Measurements from ENCODE around the gene KLK8.
"Not testable (repeated sequence)": the region's sequence is repeated elsewhere in the genome, so short reads cannot be mapped to it uniquely, and the experiment has no call there.

KLK8 gene

DNA sequence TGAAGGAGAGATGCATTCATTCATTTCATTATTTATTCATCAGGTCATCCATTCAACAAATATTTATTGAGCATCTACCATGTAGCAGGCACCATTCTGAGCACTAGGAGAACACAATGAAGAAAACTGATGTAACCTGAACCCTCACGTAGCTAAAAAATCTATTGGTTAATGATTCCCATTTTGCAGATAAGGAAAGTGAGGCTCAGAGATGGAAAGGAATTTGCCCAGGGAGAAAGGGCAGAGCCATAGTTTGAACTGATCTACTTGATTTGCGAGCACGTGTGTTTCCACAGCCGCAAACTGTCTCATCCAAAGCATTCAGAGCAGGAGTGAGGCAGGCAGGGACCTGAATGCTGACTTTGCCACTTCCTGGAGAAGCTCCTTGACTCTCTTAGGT is 2.7 kb downstream of the KLK8 start:
- TF ChIP-seq, protein P1, sequence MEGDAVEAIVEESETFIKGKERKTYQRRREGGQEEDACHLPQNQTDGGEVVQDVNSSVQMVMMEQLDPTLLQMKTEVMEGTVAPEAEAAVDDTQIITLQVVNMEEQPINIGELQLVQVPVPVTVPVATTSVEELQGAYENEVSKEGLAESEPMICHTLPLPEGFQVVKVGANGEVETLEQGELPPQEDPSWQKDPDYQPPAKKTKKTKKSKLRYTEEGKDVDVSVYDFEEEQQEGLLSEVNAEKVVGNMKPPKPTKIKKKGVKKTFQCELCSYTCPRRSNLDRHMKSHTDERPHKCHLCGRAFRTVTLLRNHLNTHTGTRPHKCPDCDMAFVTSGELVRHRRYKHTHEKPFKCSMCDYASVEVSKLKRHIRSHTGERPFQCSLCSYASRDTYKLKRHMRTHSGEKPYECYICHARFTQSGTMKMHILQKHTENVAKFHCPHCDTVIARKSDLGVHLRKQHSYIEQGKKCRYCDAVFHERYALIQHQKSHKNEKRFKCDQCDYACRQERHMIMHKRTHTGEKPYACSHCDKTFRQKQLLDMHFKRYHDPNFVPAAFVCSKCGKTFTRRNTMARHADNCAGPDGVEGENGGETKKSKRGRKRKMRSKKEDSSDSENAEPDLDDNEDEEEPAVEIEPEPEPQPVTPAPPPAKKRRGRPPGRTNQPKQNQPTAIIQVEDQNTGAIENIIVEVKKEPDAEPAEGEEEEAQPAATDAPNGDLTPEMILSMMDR (IDR thresholded peaks at IDR 0.05): no peak
- Histone ChIP-seq H3K27ac (no peak overlapping the region), H3K4me1 (ENCODE audit: control insufficient read depth in 1 of 2, insufficient read depth in 1 of 2, low read depth in 1 of 2, low read length in 1 of 2) (no peaks in the 10 kb centered on the region), H3K27me3 (peaks cover 31% of the 10 kb centered on the region), H3K36me3 (no peaks in the 10 kb centered on the region), H3K4me3 (ENCODE audit: low read depth in 1 of 2, low read length in 1 of 2) (no peak overlapping the region), H3K9me3 (no peaks in the 10 kb centered on the region)

DNA sequence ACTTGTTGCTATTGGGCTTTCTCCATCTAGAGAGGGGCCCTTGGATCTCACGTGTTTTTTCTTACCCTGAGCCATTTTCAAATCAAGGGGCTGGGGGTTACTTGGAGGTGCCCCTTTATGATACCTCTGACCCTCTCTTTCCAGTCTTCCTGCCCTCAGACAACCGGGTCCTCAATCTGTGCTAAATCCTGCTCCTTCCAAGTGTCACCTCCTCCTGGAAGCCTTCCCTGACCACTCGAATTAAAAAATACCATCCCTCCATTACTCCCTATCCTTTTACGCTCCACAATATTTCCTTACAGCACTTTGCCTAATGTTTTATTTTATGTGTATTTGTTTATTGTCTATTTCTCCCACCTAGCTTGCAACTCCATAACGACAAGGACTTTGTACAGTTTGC is 3.3 kb downstream of the KLK8 start:
- peaks cover 30% of the 10 kb centered on the region for H3K27me3 ChIP-seq
- no peaks in the 10 kb centered on the region for H3K36me3 ChIP-seq
- H3K4me3 ChIP-seq (ENCODE audit: low read depth in 1 of 2, low read length in 1 of 2): no peak overlapping the region
- H3K27ac ChIP-seq: no peak overlapping the region
- TF ChIP-seq, protein P1 (IDR thresholded peaks at IDR 0.05): no peak
- no peaks in the 10 kb centered on the region for H3K4me1 ChIP-seq (ENCODE audit: control insufficient read depth in 1 of 2, insufficient read depth in 1 of 2, low read depth in 1 of 2, low read length in 1 of 2)
- H3K9me3 ChIP-seq: no peaks in the 10 kb centered on the region

DNA sequence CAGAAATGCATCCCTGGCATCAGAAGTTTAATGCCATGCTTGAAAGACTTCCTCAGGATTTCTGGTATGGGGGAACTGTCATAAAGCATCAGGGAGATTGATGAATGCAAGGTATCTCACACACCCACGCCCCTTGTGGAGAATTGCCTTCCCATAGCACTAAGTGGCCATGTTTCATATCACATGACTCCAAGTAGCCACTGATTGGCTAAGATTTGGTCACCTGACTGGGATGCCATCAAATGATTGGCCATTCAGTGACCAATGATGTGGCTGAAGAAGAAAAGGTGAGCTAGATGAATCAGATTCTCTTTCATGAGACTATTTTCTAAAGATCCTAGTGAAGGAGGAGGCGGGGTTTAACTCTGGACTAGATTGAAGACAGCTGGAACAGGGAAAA is 7.3 kb downstream of the KLK8 start:
- TF ChIP-seq, protein P1 (IDR thresholded peaks at IDR 0.05): no peak
- H3K4me1 ChIP-seq (ENCODE audit: control insufficient read depth in 1 of 2, insufficient read depth in 1 of 2, low read depth in 1 of 2, low read length in 1 of 2): no peaks in the 10 kb centered on the region
- H3K9me3 ChIP-seq: no peaks in the 10 kb centered on the region
- H3K27ac ChIP-seq: no peak overlapping the region
- H3K36me3 ChIP-seq: no peaks in the 10 kb centered on the region
- H3K27me3 ChIP-seq: peaks cover 11% of the 10 kb centered on the region
- no peak overlapping the region for H3K4me3 ChIP-seq (ENCODE audit: low read depth in 1 of 2, low read length in 1 of 2)

DNA sequence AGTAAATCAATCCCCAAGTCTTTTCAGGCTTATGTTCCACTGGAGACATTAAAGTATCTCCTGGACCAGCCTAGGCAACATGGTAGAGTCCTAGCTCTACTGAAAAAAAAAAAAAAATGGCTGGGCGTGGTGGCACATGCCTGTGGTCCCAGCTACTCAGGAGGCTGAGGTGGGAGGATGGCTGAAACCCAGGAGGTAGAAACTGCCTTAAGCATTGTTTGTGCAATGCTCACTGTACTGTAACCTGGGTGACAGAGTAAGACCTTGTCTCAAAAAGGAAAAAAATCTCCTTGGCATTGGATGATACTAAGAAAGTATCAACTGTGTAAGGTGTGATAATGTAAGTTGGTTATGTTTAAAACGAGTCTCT is 8.8 kb downstream of the KLK8 start:
- H3K27me3 ChIP-seq: peaks cover 21% of the 10 kb centered on the region
- H3K4me3 ChIP-seq (ENCODE audit: low read depth in 1 of 2, low read length in 1 of 2): no peak overlapping the region
- H3K27ac ChIP-seq: no peak overlapping the region
- no peaks in the 10 kb centered on the region for H3K4me1 ChIP-seq (ENCODE audit: control insufficient read depth in 1 of 2, insufficient read depth in 1 of 2, low read depth in 1 of 2, low read length in 1 of 2)
- H3K9me3 ChIP-seq: no peaks in the 10 kb centered on the region
- H3K36me3 ChIP-seq: no peaks in the 10 kb centered on the region
- TF ChIP-seq, protein P1 (IDR thresholded peaks at IDR 0.05): no peak

DNA sequence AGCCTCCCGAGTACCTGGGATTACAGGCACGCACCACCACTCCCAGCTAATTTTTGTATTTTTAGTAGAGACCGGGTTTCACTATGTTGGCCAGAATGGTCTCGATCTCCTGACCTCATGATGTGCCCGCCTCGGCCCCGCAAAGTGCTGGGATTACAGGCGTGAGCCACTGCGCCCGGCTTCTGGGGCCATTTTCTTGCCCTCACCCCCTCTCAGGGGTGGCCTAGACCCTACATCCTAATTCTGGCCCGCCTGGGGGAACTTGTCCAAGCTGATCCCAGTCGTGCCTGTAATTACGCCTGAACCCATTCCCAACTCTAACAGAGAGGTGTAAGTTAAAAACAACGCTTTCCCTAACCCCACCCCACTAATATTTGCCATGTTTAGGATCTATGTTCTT is 17.0 kb downstream of the KLK8 start:
- not testable (repeated sequence) for H3K27ac ChIP-seq; H3K36me3 ChIP-seq; H3K4me1 ChIP-seq (ENCODE audit: control insufficient read depth in 1 of 2, insufficient read depth in 1 of 2, low read depth in 1 of 2, low read length in 1 of 2); H3K4me3 ChIP-seq (ENCODE audit: low read depth in 1 of 2, low read length in 1 of 2); H3K9me3 ChIP-seq
- H3K27me3 ChIP-seq: peaks cover 73% of the 10 kb centered on the region

DNA sequence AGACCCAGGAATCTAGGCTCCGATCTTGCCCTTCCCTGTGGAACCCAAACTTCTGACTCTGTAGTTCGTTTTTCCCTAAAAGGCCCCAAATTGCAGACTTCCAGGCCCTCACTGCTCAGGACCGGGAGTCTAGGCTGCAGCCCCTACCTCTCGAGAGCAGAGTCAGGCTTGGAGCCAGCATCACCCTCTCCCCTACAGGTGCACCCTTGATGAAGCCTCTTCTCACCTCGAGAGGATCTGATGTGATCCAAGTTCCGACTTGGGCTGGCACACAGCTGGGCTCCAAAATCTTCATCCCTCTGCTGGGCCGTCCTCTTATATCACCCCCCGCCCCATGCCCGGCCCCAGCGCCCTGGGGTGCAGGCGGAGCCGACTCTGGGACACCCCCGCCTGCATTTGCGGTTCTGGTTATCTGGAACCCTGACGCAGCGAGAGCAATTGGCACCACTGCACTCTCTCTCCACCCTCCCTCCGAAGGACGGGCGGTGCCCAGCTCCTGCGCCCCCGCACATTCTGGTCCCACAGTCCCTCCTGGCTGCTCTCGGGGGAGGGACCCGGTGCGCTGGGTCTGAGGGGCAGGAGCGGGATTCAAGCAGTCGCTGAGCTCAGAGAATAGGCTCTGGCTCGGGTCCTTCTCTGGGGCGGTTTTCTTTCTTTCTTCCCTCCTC is 17.6 kb downstream of the KLK8 start, which contains the start of gene KLK7:
KLK7 (minus strand) TSS at position 293 of the 668 bp plus-strand sequence. CDS start 1,518 bp downstream, outside the sequence.
- H3K4me1 ChIP-seq (ENCODE audit: control insufficient read depth in 1 of 2, insufficient read depth in 1 of 2, low read depth in 1 of 2, low read length in 1 of 2): no peaks in the 10 kb centered on the region
- H3K27ac ChIP-seq: no peak within 1 kb of the TSS

More for the DNA sequence above, 17.6 kb downstream of the KLK8 start, which contains the start of gene KLK7:
- Histone ChIP-seq H3K9me3 (no peaks in the 10 kb centered on the region), H3K4me3 (ENCODE audit: low read depth in 1 of 2, low read length in 1 of 2) (no peak within 1 kb of the TSS), H3K27me3 (peaks cover 71% of the 10 kb centered on the region), H3K36me3 (no peaks in the 10 kb centered on the region)
- TF ChIP-seq, protein P1 (IDR thresholded peaks at IDR 0.05): no peak

Measured in neutrophil (primary cell).